GM21576 (cell line): ENCODE data around the gene GRIN2B.

Experiments
- ATAC-seq: cut with Tn5 transposase; IDR thresholded peaks from one replicate; pipeline ENCODE4 v1.9.1; 2021; ENCODE audit warnings: mild to moderate bottlenecking, moderate library complexity; ENCODE audit not compliant: unreplicated experiment

GRIN2B gene

DNA sequence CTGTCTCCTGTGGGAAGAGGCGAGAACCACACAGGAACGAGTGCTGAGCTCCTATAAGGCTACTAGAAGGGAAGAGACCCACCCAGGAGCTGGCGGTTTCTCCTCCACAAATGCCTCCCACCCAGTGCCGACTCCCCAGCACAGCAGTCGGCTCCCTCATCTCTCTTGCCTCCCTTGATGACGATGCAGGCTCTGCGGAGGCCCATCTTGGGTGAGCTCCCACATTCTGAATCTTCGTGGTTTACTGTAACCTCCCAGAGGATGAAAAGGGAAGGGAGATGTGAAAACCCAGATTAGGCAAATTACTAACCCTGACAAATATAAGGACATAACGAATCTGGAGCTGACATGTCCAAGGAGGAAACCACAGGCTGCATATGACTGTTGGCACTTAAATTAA is 23.8 kb downstream of the GRIN2B start:
- ATAC-seq, result no peak

DNA sequence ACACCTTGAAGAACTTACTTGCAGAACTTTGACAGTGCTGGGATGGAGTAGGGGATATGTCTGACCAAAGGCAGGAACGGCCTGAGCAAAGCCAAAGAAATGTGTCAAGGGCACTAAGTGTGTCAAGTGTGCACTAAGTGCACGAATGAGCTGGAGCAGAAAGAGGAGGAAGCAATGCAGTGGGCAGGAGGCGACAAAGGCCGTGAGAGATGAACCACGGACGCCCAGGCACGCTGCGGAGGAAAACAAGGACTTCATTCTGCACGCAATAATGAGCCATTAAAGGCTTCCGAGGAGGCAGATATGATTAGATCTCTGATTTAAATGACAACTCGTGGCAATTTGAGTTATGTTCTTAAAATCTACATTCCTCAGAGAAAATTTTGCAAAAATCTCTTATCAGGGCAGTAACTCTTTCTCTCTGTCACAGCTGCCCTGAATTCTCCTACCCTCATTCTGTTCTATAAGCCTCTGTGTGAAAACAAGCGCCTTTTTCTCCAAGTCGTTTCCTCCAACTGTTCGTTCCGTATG is 25.3 kb downstream of the GRIN2B start:
- ATAC-seq, result no peak

DNA sequence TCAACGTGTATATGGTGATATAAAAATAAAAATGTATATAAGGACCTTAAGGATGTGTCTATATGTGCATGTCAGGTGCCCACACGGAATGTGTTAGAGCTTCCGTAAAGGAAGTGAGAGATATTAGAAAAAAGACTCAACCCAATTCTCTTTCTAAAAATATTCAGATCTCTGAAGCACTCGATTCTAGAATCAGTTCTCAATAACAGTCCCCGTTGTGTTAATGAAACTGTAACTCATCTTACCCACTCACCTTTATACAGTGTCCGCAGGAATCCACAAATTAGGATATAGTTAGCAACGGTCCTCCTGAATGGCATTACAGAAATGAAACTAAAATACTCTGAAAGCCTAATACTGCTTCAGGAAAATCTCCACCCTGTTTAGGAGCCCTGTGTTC is 29.3 kb downstream of the GRIN2B start:
- no peak for ATAC-seq

DNA sequence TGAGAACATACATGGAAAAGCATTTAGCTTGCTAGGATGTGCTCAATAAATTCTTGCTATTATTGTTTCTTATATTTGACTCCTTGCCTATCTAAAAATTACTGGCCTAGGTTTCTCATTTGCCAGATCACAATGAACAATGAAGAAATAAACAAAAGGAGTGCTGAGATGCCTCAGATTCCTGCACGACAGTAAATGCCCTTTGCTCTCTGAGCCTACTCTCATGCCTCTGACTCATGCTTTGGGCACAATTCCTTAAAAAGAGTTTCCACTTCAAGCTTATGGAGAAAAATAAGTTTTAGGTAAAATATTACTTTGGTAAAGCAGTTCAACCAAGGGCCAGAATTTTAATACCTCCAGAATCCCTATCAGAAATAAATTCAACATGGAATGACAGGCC is 30.9 kb downstream of the GRIN2B start:
- ATAC-seq, result no peak

DNA sequence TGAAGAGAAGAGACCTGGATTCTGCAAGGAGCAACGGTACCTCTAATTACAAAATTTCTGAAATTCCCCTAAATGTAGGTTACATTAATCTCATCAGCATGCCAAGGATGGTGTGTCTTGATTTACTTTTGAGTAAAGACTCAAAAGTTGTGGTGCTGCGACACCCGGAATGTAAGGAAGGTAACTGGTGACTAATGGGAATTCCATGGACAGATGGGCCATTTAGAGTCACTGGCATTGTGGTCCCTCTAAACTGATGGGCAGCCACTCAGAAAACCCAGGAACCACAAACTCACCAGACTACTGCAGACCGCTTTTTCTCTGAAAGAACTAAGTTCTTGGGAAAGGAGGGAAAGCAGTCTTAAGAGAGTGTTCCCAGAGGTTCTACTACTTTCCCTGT is 32.8 kb downstream of the GRIN2B start:
- ATAC-seq, result no peak

DNA sequence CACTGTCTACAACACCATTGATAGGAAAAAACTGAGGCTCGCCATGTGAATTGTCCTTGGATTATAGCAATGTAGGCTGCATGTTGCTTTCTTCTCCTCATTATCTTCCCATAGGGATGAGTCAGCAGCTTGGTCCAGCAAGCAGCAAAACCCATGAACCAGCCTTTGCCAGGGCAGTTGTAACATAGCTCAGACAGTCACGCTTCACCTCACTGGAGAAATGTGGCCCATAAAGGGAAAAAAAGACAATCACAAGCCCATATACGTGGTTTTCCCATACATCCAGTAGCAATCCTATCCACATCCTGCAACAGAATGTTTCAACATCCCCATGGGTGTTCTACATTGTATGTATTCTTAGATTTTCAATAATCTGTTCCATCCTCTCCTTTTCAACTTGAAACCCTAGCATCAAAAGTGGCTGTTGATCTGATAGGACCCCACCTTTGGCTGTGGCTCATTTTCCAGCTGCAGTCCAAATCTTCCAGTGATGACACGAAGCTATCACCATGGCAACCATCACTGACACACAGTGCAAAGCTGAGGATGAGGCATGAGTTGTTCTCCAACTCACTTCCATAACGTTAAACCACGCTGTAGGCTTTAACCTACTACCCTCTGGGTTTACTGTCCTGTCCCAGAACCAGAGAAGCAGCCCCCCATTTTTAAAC is 34.0 kb downstream of the GRIN2B start:
- ATAC-seq, result no peak

DNA sequence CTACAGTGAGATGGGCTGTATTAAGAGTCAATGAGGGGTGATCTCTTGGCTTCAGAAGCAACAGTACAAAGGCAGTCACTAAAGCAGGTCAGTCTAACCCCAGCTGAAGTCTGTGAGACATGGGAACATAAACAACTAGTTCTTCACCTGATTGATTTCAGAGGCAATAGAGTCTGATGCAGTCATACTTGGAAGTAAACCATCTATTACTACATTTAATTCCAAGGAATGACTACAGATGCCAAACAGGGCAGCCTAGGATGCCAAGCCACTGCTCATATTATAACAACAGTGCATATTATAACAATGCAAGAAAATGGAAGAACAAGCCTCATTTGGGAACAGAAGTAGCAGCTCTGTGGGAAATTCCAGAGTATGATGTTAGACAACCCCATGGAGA is 35.8 kb downstream of the GRIN2B start:
- no peak for ATAC-seq

DNA sequence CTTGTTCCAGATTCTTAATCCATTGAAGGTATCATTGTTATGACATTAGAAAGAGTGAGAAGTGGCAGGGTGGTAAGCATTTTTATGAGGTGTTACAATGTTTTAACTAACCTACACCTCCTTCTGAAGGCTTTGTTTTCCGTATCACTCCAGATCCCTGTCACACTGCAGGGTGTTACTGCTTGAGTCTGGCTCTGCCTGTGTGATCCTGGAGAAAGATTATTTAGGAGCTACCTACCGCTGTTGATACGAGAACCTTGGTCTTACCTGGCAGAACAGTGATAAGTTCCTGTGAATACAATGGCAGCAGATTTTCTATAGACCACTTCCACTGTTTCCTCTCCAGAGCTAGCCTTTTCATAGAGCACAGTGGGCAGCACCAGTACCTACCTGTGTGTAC is 36.2 kb downstream of the GRIN2B start:
- ATAC-seq, result no peak

DNA sequence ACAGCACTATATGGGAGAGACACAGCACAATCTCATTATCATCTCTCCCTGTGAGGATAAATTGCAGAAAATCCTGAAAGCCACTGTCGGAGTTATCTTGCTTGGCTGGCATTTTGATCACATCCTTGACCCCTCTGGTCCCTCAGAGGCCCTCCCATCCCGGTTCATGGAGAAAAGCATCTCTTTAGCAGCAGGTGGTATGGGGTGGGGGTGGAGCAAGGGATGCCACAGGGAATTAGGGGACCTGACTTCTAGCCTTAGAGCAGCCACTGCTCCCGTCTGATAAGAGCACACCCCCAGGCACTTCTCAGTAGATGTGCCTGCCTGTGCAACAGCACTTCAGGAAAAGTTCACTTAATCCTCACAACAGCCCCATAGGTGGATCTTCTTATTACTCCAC is 38.6 kb downstream of the GRIN2B start:
- no peak for ATAC-seq

DNA sequence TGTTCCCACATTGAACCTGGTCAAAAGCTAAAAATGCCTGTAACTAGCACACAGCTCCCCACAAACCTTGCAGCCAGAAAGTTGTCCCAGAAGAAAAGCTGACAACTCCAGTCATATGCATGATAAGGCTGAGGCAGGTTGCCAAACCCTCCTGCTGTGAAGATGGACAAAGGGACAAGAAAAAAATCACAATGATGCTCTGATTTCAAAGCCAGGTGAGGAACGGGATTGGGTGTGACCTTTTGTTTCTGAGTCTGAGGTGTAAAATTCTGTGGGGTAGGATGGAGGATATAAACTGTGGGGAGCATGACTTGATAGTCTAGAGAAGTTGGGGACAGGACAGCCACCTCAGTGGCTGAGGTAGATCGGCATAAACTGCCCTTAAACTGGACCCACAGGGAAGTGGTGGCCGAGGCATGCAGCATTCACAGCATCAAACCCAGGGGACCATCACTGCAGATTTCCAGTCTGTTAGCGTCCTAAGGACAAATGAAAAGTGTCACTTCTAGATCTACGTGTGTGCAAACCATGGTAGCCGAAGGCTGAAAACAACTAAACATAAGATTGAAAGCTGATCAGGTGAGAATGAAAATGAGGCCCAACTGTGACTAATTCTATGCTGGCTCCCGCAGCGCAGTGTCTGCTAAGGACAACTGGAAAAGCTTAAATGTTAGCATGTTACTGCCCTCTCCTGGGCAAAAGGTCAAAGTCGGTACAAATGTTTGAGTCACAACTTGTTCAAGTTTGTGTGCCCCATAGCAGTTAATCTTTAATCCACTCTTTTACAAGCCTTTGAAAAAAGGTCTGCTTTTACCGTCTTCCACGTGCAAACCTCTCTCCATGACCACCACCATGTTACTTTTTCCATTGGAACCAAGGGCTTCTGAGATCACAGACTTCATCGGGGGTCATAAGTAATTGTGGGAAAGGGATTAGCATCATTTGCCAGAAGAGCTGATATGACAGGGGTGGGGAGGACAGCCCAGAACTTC is 39.8 kb downstream of the GRIN2B start:
- ATAC-seq, result no peak

DNA sequence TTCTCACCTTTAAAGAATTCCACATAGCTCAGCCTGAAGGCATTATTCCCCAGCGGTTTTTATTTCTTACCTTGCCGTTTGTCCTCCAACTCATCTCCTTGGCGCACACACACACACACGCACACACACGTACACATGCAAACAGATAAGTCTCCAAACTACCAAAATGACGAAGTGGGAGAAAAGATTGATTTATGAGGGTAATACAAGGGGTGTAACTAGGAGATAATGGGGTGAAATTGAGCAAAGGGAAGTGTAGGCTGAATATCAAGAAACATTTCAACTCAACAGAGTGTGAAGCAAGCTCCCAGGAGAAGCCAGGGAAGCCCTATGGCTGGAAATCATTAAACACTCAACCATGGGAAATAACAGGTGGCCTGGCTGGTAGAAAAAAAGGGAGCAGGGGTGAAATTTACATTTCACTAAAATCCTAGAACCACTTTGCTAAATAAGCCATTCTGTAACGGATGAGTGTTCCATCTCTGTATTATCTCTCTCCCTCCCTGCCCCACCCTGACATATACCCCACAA is 41.0 kb downstream of the GRIN2B start:
- no peak for ATAC-seq

DNA sequence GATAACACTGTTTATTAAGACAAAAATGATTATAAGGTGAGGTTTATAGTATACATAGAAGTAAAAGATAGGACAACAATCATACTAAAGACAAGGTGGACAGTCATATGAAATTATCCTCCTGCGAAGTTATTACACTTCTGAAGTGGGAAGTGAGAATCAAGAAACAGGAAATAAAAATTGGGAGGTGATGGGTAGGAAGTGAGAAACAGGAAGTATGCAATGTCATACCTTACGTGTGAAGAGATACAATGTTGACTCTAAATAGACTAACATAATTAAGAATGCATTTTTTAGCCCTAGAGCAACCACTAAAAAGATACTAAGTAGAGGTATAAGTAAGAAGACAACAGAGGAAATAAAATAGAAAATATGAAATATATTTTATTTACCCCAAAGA is 43.7 kb downstream of the GRIN2B start:
- ATAC-seq, result no peak

DNA sequence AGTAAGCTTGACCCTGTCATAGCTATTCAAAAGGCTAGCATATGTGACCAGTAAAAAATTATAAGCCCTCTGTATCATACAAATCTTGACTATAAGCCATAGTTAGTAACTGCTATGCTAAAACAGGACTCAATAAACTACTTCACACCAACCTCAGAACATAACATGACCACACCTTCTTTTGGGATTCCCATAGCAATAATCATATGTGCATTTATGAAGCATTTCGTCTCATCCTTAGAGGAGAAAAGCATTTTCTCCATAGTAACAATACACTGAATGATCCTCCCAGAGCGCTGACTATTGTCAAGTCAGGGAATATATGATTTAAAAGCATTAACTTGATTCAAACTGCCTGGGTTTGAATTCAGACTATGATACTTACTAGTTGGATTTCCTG is 46.2 kb downstream of the GRIN2B start:
- ATAC-seq, result no peak
